ENCODE data around the gene KBTBD8. TPM values are rescaled to one million over a fixed set of nuclear protein-coding genes. Genes with fewer than 3 reads are reported as not detected.

Gene KBTBD8
- total and polyA plus RNA-seq, 9 of the 15 experiments (the other 6 are each of a cell fraction or from before 2014, with no cell fraction given): 2.7 to 9.1 (median 5.6) TPM

DNA sequence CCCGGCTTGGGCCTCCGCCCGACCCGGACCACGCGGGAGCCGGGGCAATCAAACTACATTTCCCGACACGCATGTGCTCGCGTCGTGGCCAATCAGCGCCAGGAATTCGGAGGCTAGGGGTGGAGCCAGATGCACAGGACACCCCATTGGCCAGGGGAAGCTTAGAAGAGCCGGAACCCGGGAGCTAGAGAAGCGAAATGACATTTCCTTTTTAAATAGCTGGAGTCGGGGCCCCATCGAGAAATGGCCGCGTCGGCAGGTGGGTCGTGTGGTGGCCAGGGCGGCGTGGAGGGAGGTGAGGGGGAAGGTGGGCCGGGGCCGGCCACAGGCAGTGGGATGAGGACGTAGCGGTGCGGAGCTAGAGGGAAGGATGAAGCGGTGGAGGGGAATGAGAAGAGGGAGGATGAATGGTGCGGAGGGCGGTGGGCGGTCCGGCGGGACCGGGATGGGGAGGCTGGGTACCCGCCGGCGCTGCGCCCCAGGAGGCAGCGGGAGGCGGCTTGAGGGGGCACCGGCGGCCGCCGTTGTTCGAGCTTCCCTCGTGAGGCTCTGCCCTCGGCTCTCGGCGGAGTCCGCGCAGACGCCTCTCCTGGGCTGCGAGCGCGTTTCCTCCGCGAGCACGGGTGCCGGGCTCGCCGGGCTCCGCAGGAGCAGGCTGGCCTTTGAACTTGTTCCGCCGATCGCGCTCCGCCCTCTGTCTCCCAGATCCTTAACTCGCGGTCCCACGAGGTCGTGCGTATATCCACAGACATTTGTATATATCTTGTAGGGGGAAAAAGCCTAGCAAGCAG is at the start of gene KBTBD8 (continued):
- TF ChIP-seq, protein P1, sequence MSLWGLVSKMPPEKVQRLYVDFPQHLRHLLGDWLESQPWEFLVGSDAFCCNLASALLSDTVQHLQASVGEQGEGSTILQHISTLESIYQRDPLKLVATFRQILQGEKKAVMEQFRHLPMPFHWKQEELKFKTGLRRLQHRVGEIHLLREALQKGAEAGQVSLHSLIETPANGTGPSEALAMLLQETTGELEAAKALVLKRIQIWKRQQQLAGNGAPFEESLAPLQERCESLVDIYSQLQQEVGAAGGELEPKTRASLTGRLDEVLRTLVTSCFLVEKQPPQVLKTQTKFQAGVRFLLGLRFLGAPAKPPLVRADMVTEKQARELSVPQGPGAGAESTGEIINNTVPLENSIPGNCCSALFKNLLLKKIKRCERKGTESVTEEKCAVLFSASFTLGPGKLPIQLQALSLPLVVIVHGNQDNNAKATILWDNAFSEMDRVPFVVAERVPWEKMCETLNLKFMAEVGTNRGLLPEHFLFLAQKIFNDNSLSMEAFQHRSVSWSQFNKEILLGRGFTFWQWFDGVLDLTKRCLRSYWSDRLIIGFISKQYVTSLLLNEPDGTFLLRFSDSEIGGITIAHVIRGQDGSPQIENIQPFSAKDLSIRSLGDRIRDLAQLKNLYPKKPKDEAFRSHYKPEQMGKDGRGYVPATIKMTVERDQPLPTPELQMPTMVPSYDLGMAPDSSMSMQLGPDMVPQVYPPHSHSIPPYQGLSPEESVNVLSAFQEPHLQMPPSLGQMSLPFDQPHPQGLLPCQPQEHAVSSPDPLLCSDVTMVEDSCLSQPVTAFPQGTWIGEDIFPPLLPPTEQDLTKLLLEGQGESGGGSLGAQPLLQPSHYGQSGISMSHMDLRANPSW (CRISPR knock-in tag; IDR thresholded peaks at IDR 0.05): no peak
- no peak for TF ChIP-seq ZNF551 (CRISPR knock-in tag; IDR thresholded peaks at IDR 0.05)
- TF ChIP-seq, protein P2, sequence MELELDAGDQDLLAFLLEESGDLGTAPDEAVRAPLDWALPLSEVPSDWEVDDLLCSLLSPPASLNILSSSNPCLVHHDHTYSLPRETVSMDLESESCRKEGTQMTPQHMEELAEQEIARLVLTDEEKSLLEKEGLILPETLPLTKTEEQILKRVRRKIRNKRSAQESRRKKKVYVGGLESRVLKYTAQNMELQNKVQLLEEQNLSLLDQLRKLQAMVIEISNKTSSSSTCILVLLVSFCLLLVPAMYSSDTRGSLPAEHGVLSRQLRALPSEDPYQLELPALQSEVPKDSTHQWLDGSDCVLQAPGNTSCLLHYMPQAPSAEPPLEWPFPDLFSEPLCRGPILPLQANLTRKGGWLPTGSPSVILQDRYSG (tag; conservative IDR thresholded peaks at IDR 0.05; ENCODE audit: low read depth): no peak
- no peak for TF ChIP-seq ZNF79 (CRISPR knock-in tag; IDR thresholded peaks at IDR 0.05; ENCODE audit: low read depth)
- peak; percentile 82 to 84 for TF ChIP-seq NRF1 (conservative IDR thresholded peaks at IDR 0.05 in 1 of 2, IDR thresholded peaks at IDR 0.05 in 1 of 2)
- TF ChIP-seq DMBX1 (CRISPR knock-in tag; IDR thresholded peaks at IDR 0.05; ENCODE audit: borderline replicate concordance): no peak
- TF ChIP-seq FOXA1 (IDR thresholded peaks at IDR 0.05; ENCODE audit: borderline replicate concordance): no peak
- TF ChIP-seq SMARCB1 (IDR thresholded peaks at IDR 0.05; ENCODE audit: insufficient read length, low read depth): no peak
- TF ChIP-seq, protein P3, sequence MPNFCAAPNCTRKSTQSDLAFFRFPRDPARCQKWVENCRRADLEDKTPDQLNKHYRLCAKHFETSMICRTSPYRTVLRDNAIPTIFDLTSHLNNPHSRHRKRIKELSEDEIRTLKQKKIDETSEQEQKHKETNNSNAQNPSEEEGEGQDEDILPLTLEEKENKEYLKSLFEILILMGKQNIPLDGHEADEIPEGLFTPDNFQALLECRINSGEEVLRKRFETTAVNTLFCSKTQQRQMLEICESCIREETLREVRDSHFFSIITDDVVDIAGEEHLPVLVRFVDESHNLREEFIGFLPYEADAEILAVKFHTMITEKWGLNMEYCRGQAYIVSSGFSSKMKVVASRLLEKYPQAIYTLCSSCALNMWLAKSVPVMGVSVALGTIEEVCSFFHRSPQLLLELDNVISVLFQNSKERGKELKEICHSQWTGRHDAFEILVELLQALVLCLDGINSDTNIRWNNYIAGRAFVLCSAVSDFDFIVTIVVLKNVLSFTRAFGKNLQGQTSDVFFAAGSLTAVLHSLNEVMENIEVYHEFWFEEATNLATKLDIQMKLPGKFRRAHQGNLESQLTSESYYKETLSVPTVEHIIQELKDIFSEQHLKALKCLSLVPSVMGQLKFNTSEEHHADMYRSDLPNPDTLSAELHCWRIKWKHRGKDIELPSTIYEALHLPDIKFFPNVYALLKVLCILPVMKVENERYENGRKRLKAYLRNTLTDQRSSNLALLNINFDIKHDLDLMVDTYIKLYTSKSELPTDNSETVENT (CRISPR knock-in tag; IDR thresholded peaks at IDR 0.05): no peak
- TF ChIP-seq, protein P4, sequence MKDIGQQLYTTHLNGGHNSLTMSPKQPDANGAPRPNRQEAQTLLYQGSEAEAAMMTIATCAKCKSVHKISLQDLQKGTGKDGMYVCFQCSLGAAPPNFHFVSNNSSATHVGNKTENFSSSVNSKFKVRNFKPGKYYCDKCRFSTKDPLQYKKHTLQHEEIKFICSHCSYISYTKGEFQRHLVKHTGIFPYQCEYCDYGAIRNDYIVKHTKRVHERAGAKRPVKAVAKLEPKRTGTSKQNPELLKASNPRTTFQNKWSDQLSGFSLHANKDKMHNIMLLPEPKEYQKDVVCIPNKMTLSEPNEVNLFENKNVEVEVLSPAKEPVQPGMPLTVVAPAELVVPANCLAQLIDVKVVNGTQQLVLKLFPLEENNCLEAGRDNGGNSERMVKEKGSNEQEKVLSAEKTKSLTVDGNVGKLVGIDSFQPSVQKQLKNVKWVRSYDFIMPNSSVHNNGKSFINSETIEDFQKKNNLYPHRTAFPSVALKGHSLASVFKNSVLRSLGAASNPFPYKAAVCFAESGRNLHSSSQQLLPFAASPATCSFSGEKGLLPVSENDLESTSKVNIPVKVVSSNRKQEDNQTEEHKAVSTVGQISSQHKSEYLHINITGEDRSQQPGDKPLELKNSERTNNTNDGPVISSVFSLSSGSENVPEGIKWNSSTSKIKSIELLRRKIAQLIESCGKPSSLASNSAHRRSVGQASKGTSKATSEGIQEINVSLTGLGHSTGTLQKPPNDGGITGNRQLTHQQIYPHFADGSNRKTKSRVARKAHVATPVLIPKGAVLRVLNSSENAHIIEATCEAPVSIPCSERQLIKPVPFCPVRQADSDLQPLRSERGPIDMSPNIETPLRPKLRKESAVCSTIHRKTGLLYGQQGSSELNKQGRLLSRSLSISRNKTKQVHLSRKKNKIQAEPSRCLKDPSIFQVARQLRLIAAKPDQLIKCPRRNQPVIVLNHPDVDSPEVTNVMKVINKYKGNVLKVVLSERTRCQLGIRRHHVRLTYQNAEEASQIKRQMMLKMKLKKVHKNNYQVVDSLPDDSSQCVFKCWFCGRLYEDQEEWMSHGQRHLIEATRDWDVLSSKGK (CRISPR knock-in tag; IDR thresholded peaks at IDR 0.05): no peak
- TF ChIP-seq RBM14 (IDR thresholded peaks at IDR 0.05; ENCODE audit: borderline replicate concordance, insufficient read depth, low read depth, low read length): no peak
- no peak for TF ChIP-seq DPF2 (IDR thresholded peaks at IDR 0.05)
- TF ChIP-seq, protein P5, sequence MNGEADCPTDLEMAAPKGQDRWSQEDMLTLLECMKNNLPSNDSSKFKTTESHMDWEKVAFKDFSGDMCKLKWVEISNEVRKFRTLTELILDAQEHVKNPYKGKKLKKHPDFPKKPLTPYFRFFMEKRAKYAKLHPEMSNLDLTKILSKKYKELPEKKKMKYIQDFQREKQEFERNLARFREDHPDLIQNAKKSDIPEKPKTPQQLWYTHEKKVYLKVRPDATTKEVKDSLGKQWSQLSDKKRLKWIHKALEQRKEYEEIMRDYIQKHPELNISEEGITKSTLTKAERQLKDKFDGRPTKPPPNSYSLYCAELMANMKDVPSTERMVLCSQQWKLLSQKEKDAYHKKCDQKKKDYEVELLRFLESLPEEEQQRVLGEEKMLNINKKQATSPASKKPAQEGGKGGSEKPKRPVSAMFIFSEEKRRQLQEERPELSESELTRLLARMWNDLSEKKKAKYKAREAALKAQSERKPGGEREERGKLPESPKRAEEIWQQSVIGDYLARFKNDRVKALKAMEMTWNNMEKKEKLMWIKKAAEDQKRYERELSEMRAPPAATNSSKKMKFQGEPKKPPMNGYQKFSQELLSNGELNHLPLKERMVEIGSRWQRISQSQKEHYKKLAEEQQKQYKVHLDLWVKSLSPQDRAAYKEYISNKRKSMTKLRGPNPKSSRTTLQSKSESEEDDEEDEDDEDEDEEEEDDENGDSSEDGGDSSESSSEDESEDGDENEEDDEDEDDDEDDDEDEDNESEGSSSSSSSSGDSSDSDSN (IDR thresholded peaks at IDR 0.05; ENCODE audit: borderline replicate concordance in 1 of 2, low read depth in 2 of 2, low read length in 2 of 2): 0 out of 4 replicates have a peak, but pooled peaks of 1 of the 2 experiments have one; percentile 63
